Fibroblast of peridontal ligament (primary cell): ENCODE data around the gene SCARB2.

Experiments
- DNase-seq: peaks from one replicate; pipeline ENCODE4 v3.0.0-alpha.2; 2010; ENCODE audit errors: extremely low read depth

Gene SCARB2

DNA sequence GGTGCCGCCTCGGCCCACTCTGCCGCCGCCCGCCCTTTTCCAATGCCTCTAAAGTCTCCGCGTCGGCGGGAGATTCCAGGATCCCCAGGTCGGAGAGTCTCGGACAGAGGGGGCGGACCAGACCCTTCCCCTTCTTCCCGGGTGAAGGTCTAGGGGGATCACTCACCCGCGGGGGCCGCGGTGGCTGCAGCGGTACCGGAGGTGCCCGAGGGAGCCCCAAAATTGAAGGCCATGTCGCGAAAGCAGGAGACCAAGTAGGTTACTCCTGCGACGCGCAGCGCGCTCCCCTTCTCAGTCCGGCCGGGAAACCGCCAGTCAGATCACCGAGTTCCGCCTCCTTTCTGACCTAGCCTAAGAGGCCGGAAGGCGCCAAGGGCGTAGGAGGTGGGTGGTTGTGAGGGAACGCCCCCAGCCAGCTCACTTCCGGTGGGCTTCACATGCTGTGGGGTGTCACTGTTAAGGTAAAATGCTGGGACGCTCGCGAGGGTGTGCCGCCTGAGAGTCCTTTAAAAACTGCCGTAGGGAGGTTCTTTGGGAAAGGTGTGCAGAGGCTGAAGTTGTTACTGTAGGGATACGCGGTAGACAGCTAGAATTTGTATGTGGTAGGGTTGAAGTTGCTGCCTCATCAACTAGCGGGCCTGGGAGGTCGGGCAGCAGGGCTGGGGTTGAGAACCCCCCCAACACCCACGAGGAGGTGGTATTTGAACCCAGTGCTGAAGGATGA lies 65.3 kb downstream of the SCARB2 start, which contains the start of gene NUP54:
TSS of gene NUP54 (minus strand) at position 256 of the 724 bp plus-strand sequence. CDS start at position 233, 23 bp downstream.
- DNase-seq: peak; percentile 93

GRCh38 chr4:76147454-76148141 lies 66.0 kb downstream of the SCARB2 start:
- peak; percentile 58 for DNase-seq

- no peak for DNase-seq
Measured at GRCh38 chr4:76144546-76144945, 69.1 kb downstream of the SCARB2 start.

GRCh38 chr4:76141241-76141640 lies 72.4 kb downstream of the SCARB2 start:
- no peak for DNase-seq

DNA sequence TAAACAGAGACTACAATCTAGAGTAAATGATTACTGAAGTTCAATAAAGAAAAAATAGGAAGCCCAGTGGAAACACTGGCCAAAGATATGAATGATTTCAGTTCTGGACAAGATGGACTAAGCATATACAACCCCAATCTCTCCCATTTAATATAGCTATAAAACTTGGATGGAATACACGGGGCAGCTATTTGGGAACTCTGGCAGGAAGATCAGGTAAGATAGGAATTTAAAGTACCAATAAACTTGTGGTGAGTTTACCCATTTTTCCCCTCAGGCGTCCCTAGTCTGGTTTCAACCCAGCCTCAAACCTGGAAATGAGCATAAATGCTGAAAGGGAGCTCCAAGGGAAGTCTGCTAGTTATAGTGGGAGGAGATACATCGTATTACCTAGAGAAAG lies 85.9 kb downstream of the SCARB2 start:
- no peak for DNase-seq

GRCh38 chr4:76125816-76126215 lies 87.8 kb downstream of the SCARB2 start:
- no peak for DNase-seq

GRCh38 chr4:76120199-76120598 lies 93.4 kb downstream of the SCARB2 start:
- DNase-seq: no peak

DNA sequence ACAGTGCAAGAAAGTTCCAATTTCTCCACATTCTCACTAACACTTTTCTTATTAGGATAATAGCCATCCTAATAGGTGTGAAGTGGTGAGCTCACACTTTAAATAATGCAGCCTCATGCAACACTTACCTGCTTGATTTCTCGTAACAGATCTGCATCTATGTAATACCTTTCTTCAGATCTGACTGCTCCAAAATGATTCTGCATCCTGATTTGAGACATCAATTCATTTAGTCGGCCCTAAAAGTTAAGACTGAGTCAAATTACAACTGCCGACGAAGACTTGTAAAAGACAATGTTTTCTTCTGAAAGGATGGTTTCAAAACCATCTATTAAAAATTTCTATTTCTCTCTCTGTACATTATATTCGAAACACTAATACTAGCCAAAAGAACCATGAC lies 96.1 kb downstream of the SCARB2 start:
- no peak for DNase-seq

- no peak for DNase-seq
Measured at GRCh38 chr4:76116821-76117220, 96.8 kb downstream of the SCARB2 start.
